Measurements from ENCODE around the gene TOMM70. TPM values are rescaled to one million over a fixed set of nuclear protein-coding genes. Genes with fewer than 3 reads are reported as not detected.

TOMM70 gene
- total and polyA plus RNA-seq, 2 of the 8 experiments (the other 6 are each of a cell fraction or from before 2014, with no cell fraction given): 10.9 to 52.1 TPM

DNA sequence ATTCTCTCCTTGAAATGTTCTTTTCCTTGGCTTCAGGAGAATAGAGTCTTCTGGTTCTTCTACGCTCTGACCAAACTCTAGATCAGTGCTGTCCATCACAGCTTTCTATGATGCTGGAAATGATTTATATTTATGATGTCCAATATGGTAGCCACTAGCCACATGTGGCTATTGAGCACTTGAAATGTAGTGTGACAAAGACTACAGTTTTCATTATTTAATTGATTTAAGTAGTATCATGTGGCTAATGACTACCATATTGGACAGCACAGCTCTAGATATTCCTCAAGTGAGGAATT lies 3.3 kb upstream of the TOMM70 start (continued):
- no peak for TF ChIP-seq POLR2A (IDR thresholded peaks at IDR 0.05; ENCODE audit: control extremely low read depth in 1 of 2, low read depth in 2 of 2, low read length in 2 of 2)
- no peak for TF ChIP-seq CHD2 (IDR thresholded peaks at IDR 0.05; ENCODE audit: low read length)

Data from H1 (cell line).